Activated gamma-delta T cell treated with anti-CD3 and anti-CD28 coated beads, Interleukin-2, amount 50 U/mL, for 16 hours (primary cell): ENCODE measurements around the gene KCTD18.

Experiments
- DNase-seq: peaks from one replicate; pipeline ENCODE4 v3.0.0-alpha.2; 2020; ENCODE audit warnings: low read depth

KCTD18 gene

DNA sequence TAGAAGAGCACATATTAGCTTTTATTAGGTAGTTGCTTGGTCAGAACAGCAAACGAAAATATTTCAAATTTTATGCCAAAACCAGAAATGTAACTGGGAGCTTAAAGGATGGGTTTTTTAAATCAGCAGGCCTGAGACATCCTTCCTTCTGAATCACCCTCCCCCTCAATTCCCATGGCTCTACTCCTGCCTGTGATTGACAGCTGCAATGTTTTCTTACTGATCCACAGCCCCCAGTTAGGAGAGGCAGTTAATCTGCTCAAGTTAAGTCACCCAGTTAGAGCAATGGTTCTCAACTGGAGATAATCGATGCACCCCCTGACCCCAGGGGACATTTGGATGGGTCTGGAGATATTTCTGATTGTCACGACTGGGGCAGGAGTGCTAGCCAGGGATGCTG lies 24.9 kb downstream of the KCTD18 start:
- no peak for DNase-seq

DNA sequence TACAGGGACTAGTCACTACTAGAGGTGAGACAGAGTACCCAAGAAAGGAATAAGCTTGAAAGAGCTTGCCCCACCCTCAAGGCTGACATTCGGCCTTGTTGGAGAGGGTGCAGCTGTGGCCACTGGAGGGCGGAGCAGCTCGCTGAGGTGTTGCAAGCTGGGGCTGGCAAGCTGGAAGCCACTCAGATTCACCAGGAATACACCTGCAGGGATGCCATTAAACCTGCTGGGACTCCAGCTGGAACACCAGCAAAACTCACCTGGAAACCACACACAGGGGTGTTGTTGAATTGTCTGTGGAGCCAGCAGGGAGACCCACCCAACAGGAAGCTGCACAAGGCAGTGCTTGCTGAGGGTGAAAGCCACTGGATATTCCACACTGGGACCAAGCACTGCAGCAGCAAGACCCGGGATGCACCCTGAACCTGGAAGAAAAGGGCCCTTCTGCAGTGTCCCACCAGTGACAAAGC lies 26.1 kb downstream of the KCTD18 start:
- no peak for DNase-seq

DNA sequence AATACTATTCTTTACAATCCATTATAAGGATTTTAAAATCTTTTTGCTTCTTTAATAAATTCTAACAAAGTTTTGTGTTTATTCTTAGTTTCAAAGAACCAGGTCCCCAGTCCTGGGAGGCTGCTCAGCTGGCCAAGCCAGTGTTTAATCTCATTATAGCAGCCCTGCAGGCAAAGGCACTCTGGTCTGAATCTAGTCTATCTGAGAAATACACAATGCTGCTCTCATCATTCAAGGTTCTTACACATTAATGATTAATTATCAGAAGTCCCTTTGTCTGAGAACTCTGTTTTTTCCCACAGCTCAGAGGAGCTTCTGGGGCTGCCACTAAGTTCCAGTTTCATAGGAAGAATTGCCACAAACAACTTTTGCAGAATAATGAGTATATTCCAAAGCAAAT lies 27.7 kb downstream of the KCTD18 start:
- no peak for DNase-seq

DNA sequence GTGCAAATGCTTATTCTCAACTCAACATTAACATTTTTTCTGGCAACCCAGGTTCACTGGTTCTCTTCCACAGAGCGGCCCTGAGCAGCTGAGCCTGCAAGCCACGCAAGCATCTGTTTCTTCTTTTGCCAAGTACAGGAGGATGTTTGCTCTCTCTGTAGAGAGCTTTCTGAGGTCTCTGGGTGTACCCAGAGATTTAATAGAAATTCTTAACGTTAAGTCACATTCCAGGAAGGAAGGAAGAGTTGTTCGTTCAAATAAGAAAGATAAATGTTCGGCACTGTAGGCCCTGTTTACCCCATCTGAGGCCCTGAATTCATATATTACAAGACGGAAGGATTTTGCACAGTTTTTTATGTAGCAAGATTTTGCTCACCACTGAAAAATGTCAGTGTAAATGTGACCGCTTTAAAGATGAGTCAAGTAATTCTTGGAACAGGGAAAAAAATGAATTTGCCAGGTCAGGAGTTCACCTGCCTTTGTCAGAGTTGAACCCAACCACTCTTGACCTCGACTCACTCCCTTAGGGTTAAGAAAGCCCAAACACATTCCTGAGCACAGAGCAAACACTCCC lies 30.1 kb downstream of the KCTD18 start:
- no peak for DNase-seq

DNA sequence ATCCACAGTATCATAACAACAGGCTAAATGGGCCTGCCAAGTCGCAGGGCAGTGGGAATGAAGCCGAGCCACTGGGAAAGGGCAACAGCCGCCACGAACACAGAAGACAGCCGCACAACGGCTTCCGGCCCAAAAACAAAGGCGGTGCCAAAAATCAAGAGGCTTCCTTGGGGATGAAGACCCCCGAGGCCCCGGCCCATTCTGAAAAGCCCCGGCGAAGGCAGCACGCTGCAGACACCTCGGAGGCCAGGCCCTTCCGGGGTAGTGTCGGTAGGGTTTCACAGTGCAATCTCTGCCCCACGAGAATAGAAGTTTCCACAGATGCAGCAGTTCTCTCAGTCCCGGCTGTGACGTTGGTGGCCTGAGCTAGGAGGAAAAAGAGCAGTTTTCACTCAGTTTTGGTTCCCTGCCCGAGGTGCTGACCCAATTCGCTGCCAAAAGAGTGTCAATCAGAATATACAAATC lies 32.2 kb downstream of the KCTD18 start:
- no peak for DNase-seq

DNA sequence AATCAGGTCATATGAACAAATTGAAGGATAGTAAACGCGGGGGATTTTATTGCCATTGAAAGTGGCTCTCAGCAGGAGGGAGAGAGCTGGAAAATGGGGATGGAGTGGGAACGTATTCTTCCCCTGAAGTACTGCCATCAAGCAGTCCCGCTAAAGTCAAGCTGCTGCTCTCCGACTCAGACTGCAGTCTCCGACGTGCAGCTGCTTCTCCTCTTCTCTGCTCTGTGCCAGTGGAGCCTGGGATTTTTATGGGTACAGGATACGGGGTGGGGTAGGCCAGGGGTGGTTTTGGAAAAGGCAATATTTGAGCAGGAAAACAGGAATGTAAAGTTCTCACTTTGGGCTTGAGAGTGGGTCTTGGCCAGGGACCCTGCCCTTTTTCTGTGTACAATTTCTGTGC lies 33.0 kb downstream of the KCTD18 start:
- no peak for DNase-seq

DNA sequence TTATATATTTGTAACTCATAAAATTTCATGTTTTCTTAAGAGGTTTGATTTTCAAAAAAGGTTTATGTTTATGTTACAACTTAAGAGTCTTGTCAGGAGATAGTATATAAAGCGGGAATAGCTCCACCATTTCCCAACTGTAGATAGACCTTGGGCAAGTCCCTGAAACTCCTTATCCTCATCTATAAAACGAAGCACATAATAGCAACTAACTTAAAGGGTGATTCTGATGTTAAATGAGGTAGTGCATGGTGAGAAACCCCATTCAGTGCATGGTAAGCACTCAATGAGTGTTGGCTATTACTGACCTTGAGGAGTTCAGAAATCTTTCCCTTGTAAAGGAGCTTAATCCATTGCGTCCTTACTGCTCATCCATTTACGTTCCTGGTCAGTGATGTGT lies 34.1 kb downstream of the KCTD18 start:
- DNase-seq: no peak

DNA sequence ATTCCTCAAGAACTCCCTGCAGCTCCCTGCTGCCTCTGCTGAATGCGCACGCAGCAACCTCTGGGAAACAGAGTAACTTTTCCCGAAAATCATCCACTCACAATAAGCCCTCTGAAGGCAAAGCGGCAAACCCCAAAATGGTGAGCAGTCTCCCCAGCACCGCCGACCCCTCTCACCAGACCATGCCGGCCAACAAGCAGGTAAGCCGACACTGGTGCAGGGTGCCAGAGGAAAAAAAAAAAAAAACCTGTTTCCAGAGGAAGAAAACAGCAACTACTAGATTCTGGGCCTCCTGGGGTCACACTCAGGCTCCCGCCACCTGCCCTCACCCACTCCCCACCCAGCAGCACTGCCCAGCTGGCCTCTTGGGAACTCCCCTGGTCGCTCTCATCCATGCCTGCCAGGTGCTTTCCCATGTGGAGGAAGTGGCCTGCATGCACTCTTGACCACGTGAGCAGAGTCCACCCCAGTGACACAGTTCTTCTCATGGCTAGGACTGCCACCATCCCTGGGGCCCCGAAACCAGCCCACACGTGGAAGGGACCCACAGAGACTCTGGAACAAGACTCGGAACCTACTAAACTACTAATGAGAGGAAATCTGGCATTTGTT lies 36.9 kb downstream of the KCTD18 start:
- no peak for DNase-seq

DNA sequence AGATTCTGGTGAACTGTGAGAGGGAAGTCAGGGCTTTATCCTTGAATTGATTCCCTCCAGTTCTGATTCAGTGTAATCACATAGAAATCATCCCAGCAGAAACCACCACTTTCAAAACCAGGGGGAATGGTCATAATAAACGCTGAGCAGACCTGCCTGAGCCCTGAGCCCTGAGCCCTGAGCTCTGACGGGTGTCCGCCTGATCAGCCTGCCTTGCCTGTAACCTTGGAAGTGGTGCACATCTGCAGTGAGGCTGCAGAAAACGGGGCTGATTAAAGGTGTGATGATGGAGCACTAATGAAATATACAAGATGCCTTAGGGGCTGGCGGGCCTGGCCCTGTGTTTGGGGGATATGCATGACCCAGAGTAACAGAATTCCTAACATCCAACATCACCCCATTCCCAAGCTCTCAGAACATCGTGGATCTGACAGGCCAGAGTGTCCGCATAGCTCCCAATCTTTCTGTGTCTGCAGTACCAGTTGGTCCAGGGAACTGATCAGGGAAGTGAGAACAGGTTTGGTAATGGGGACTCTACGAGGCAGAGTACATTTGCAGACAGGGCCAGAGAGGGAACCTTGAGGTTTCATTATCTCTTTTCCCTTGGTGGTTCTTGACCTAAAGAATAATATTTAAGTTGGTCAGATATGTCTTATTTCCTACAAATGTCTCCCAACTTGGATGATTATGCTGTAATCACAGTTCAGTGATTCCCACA lies 37.8 kb downstream of the KCTD18 start:
- no peak for DNase-seq

DNA sequence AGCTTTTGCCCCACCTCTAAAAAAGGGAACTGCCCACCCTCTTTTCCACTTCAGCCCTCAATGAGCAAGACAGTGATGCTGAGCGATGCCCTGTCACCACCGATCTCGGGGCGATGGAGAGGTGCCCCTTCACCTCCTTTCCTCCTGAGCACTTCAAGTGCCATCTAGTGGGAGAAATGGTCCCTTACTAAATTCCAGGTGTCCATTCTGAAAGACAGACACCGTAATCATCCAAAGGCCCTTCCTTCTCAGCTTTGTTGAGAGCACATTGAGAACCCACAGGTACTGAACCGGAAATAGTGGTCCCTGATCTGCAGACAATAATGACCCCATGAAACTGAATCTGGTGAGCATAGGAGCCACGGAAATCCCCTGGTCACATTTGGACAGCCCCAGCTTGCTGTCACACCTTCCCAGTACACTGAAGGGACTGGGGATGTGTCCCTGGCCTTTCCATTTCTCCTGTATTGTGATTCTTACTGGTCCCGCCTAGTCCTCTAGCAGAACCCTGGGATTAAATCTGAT lies 38.5 kb downstream of the KCTD18 start:
- DNase-seq: no peak

DNA sequence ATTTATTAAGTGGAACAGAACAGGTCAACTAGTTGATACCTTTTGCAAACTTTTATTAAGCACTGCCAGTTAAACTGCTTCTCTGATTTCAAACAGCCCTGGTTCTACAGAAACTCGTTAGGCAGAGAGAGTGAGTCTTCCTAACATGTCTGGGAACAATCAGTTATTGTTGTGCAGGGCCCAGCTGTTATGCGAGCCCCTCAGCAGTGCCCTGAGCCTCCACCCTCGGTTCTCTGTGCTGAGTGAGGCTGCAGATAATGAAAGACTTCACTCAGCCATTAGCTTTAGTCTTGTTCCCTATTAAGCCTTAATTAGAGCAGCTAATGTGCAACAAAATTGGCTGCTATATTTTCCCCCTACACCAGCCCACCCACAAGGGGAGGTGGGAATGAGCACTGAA lies 39.6 kb downstream of the KCTD18 start:
- DNase-seq: no peak

DNA sequence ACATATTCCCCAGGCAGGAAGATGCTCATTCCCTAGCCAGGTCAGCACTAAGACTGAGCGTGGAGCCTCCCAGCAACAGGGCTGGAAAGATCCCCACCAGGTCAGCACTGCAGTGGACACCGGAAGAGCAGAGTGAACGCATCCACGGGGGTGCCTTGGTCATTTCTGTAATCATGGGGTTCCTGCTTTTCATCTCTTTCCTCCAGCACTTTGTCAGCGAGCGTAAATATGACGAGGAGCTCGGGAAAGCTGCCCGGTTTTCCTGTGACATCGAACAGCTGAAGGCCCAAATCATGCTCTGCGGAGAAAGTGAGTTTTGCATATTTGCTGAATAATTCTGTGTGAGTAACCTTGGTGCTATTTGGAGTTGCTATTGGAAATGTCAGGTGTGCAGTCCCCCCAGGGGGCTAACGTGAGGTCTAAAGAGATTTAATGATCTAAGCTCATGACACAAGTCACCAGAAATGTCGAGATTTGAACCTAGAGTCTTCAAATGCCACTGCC lies 40.1 kb downstream of the KCTD18 start:
- DNase-seq: no peak

DNA sequence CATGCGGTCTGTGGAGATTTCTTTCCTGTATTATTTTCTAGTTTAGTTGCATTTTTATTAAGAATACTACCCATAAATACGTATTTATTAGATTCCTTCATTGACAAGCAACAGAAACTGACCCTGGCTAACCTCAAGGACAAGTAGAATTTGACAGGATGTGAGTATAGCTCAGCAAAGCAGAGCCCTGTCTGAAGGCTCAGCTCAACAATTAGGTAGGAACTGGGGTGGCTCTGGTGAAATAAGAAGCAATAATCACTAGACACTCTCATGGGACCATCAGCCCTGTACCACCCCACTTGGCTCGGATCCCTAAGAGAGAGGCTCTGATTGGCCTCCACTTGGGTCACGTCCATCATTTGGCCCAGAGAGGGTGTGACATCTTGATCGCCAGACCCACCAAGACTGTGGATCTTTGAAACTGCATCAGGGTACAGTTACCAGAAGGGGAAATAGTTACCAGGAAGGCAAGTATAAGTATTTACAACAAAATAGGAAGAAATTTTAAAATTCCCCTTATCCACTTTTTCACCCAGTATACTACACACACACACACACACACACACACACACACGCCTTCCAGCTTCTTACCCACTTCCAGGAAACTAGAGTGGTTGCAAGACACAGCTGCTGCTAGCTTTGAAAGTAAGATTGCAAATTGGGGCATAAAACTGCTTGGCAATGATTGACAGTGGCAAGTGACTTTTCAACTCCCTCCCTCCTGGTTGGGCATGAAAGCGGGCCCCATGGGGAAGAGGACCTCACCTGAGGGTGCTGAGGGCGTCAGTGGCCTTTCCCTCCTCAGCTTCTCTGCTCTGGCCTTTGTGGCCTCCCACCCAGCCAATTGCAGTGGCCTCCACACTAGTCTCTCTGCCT lies 41.8 kb downstream of the KCTD18 start:
- DNase-seq: no peak

DNA sequence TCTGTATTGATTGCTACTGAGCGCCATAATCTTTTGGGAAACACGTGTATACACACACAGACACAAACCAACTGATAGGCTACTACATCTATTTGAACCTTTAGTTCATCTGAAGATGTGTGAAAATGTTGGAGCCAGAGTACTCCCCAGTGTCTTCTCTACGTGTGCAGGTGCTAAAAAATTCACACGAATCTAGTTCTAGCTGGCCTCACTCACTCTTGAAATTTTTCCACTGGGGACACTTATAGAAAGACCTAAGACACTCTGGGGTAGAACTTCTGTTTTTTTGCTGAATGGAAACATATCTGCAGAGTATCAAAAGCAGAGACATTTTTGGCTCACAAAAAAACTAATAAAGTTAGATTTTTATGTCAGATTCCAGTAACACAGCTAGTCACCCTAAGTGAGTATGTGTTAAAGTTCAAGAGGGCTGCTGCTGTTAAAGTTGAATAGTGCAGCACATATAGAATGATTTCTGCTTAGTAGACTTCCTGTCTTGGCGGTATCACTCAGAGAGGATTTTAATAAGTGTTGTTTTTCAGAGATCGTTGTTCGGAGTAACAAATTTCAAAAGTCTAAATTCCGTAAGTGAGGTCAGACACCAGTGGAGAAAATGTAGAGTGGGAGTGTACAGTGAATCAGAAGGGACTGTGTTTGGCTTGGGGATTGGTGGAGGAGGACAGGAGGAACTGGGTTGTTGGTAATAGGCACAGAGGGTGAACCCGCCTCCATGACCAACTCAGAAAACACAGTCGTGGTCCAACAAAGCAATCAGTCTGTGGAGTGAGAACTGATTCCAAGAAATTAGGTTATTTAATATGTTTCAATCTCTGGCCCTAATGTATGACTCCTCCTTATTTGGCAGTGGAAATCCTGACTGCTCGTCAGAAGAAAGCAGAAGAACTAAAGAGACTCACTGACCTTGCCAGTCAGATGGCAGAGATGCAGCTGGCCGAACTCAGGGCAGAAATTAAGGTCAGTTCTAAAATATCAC lies 43.1 kb downstream of the KCTD18 start:
- no peak for DNase-seq

DNA sequence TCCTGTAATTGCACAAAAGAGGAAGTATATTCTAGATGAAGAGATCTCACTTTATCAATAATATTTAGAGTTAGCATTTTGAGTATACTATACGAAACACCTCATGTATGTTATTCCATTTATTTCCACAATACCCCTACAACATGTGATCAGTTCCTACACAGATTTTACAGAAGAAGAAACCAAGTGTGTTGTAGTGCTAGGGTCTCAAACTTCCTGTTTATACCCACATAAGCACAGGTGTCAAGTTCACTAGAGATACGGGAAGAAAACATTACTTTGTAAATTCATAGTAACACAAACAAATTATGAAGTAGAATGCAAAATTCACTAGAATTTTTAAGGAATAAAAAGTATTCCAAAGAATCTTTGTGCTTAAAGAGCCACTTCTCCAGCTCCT lies 46.4 kb downstream of the KCTD18 start:
- DNase-seq: no peak

DNA sequence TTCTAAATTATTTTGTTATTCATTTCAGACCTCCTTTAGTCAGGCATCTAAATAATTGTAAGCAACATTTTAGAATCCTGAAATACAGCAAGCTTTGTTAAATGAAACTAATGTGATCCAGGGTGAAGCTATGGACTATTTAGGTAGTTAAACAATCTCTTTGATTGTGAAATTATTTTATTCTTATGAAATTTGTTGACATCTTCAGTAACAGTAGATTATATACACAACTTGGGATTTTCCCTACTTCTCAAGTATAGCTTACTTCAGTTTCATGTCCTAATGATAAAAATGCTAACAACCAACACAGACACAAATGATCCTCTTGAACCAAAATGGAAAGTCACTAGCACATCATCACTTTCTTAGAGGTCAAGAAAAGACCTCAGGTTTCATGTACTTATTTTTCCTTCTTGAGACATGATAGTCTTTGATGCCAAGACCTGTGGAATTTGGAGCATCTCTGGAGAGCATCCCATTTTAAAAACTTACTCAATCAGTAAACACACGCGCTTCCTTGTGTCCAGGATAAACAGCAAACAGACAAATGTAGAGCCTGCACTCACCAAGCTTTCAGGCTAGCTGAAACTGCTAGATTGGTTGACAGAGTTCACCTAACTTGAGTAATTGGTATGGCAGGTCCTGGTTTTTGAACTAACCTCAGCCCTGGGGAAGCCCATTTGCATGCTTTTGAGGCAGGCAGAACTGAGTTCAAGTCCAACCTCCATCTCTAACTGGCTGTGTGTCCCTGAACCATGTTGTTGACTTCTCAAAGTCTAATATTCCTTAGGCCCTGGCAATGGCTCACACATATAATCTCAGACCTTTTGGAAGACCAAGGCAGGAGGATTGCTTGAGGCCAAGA lies 47.8 kb downstream of the KCTD18 start:
- no peak for DNase-seq

DNA sequence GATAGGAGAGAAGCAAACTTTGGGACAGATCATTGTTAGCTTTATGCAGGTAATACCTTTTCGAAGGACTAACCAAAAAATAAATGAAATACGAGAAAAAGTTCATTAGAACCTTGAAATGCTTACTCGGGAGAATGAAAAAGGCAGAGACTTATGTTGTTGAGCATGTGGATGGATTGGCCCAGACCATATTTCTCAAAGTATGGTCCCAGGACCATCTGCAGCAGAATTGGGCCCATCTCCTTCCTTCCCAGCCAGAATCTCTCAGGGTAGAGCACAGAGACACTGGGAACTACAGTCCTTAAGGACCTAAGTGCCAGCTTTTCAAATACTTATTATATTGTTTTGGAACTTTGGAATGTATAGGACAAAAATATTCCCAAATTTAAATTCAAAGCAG lies 50.8 kb downstream of the KCTD18 start:
- DNase-seq: no peak

DNA sequence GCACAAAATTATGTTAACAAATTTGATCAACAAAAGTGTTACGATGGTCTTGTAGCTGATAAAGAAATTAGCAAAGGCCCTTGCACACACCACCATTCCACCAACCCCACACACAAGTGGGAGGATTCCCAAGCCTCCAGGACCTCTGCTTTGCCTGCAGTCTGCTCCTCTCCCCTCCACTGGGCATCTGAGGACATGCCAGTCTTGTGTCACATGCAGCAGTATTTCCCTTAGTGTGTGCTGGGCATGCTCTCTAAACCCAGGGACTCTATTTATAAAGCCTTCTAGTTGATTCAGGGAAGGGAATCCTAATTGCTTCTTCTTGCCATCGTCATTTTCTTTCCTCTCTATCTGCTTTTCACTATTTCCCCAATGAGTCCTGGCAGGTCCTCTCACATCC lies 53.3 kb downstream of the KCTD18 start:
- no peak for DNase-seq

DNA sequence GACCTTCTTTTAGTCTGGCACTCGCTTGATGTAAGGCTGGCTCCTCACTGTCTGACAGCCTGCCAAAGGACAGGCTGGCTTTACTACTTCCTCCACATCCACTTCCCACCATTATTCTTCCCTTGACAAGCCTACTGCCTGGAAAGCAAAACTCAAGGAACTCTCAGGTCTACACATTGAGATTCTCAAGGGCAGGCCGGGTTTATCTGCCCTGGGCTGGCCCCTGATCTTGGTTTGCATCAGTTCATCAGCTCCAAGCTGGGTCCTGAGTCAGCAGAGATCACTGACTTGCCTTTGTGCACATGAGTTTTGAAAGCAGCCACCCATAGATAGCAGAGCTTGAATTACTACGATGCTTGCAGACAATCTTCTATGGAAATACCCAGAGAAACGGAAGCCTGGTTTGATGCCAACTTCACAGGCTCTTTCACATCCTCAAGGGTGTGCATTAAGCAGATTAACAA lies 53.9 kb downstream of the KCTD18 start:
- no peak for DNase-seq
